K562 (cell line): ENCODE data around the gene DIMT1. TPM values are rescaled to one million over a fixed set of nuclear protein-coding genes. Genes with fewer than 3 reads are reported as not detected.

Source experiments
- E2F4 ChIP-seq: sonication (generic); formaldehyde crosslinking; IDR thresholded peaks from 2 replicates; pipeline ENCODE4 v1.8.0; 2022; ENCODE audit warnings: mild to moderate bottlenecking, low read depth, missing genetic modification reagents
- FOXP4 ChIP-seq: sonication (generic); formaldehyde crosslinking; IDR thresholded peaks from 2 replicates; pipeline ENCODE4 v1.8.0; 2022; ENCODE audit warnings: mild to moderate bottlenecking, missing genetic modification reagents, borderline replicate concordance
- HNRNPH1 ChIP-seq: fragments of 200-400 bp; formaldehyde crosslinking; optimal IDR thresholded peaks from 2 replicates; pipeline ENCODE3; 2017; ENCODE audit warnings: low read depth, mild to moderate bottlenecking, low read length, moderate library complexity
- MGA ChIP-seq: fragments of 450-650 bp; IDR thresholded peaks from 2 replicates; pipeline ENCODE4 v1.6.1; 2016; ENCODE audit warnings: mild to moderate bottlenecking, moderate library complexity
- NCOA4 ChIP-seq: fragments of 450-650 bp; IDR thresholded peaks from 2 replicates; pipeline ENCODE4 v1.6.1; 2018; ENCODE audit warnings: mild to moderate bottlenecking; ENCODE audit not compliant: partially characterized antibody
- PML ChIP-seq: IDR thresholded peaks from 2 replicates; pipeline ENCODE4 v1.6.1; 2012; ENCODE audit warnings: low read length, inconsistent platforms
- RBBP5 ChIP-seq: fragments of 200-600 bp; sonication (generic); IDR thresholded peaks from 2 replicates; pipeline ENCODE4 v1.6.1; 2012; ENCODE audit warnings: borderline replicate concordance, mild to moderate bottlenecking, low read length, control low read depth, inconsistent platforms; ENCODE audit not compliant: insufficient read depth, poor library complexity, severe bottlenecking
- ZNF444 ChIP-seq: fragments of 250-450 bp; sonication (Bioruptor Pico); IDR thresholded peaks from 2 replicates; pipeline ENCODE4 v1.4.0; 2020; ENCODE audit warnings: mild to moderate bottlenecking, moderate library complexity
- polyA plus RNA-seq, 8 experiments: library from polyadenylated mRNA; depleted of rRNA in 4 of 8; stranded (reverse) in 5 of 8; unstranded in 3 of 8; fragments of >200 nt; fragmentation: Nextera tagmentation in 2 of 8; fragmentation: Illumina TruSeq in 1 of 8; extraction: Ambion mirVana in 2 of 8; extraction: Trizol in 1 of 8; gene quantifications; 2 replicates each; pipeline versions ENCODE4 v1.2.1 to v1.2.3, GENCODE V29; 2011 to 2014; ENCODE audit warnings: inconsistent platforms in 1 of 8, missing spikeins in 1 of 8
- total RNA-seq, 7 experiments: library from RNA; depleted of rRNA in 6 of 7; stranded (reverse); fragments of >200 nt in 6 of 7; fragmentation: Illumina TruSeq in 2 of 7; extraction: Trizol in 2 of 7; gene quantifications; 2 replicates each; pipeline versions ENCODE4 v1.2.1 to v1.2.3, GENCODE V29; 2011 to 2021; ENCODE audit warnings: low replicate concordance in 1 of 7
- TF ChIP-seq, protein P1 (sequence below): fragments of 450-650 bp; IDR thresholded peaks from 2 replicates; pipeline ENCODE4 v1.6.1; 2018; ENCODE audit warnings: mild to moderate bottlenecking, low read depth; ENCODE audit not compliant: partially characterized antibody

The DIMT1 gene
- total and polyA plus RNA-seq, 9 of the 15 experiments (the other 6 are each of a cell fraction or from before 2014, with no cell fraction given): 28.9 to 85.3 (median 54.1) TPM

DNA sequence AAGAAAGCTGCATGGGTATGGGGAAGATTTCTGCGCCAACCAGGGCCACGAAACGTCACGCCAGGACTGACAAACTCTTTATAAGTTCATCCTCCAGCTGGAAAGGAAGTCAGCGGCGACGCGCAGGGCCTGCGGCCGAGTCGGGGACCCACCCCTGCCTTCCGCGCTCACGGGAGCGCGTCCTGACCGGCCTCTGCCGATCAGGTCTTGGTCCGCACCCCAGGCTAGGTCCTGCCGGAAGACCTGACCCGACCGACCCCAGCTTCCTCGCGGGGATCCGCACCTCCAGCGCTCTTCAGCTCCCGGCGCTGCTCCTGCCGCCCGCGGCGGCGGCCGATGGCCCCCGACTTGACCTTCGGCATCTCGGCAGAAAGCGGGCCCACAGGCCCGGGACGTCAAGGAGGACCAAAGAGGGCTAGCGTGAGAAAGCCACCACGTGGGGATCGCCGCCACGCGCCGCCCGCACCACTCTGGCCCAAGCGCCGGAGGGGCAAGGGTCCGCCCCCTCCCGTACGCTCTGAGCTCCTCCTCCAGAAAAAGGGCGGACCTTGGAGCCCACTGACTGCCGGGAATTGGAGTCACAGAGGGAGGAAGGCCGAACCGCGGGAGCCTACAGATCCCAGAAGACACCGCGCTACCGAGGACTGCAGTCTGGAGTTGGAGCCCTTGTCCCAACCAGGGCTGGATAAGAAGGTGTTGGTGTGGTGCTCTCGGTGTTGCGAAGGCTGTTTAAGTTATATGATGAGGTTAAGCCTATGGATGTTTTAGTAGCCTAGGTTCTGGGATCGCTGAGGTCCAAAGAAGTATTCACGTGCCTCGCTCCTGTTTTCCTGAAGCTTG is at the start of gene DIMT1 (continued):
- TF ChIP-seq MGA: peak; percentile 92
- TF ChIP-seq ZNF444 (CRISPR knock-in tag): no peak
- peak; percentile 95 for TF ChIP-seq RBBP5
- no peak for TF ChIP-seq FOXP4
- TF ChIP-seq PML: peak; percentile 66; the same call in 1 of the 2 replicates
- no peak for TF ChIP-seq NCOA4
- TF ChIP-seq HNRNPH1: no peak
- TF ChIP-seq, protein P1, sequence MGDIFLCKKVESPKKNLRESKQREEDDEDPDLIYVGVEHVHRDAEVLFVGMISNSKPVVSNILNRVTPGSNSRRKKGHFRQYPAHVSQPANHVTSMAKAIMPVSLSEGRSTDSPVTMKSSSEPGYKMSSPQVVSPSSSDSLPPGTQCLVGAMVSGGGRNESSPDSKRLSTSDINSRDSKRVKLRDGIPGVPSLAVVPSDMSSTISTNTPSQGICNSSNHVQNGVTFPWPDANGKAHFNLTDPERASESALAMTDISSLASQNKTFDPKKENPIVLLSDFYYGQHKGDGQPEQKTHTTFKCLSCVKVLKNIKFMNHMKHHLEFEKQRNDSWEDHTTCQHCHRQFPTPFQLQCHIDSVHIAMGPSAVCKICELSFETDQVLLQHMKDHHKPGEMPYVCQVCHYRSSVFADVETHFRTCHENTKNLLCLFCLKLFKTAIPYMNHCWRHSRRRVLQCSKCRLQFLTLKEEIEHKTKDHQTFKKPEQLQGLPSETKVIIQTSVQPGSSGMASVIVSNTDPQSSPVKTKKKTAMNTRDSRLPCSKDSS: no peak
- no peak for TF ChIP-seq E2F4
